ENCODE results near the gene KDM4C.
A peak's percentile ranks its signal among the peaks of the same experiment; 100 is the strongest.
"Not testable (repeated sequence)": the region's sequence is repeated elsewhere in the genome, so short reads cannot be mapped to it uniquely, and the experiment has no call there.

Gene KDM4C

DNA sequence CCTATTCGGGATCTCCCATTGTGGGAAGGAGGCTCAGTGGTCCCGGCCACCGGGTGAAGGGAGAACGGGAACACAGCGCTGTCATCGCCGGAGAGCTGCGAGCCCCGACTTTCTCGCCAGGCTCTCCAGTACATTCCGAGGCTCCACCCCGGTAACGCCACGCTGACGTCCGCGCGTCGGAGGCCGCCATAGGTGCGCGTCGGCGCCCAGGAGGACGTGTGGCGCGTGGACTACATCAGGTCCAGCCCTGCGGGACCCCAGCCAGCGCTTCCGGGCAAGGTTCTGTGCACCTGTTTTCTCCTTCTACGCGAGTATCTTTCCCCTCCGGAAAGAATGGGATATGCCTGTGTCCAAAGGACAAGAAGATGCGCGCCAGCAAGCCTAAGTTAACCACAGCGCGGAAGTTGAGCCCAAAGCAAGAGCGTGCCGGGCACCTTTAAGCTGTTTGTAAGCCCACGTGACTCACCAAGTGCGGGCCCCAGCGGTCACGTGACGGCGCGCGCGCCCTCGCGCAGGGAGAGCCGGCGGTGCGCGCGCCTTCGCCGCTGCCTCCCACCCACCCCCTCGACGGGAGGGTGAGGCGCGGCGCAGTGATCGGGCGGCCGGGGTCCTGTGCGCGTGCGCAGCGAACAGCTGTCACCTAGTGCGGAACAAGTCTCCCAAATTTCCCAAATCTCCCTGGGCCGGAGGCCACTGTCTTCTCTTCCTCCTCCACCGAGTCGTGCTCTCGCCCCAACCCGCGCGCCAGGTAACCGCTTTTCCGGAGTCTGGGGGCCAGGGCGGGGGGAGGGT lies at the start of gene KDM4C:
KDM4C (plus strand) TSS at position 518 of the 792 bp plus-strand sequence. CDS start 35,016 bp downstream, outside the sequence.
- ChIA-PET CTCF (no interaction called here), POLR2A (ENCODE audit: low non-redundant PET) (interaction anchor here (0.6 to 0.7 kb wide), 2 partner anchors 40 to 76 kb away, joined by 3 read pairs; no protein-coding TSS in a partner anchor)
- peak; percentile 95 for DNase-seq (ENCODE audit: low spot score)
- TF ChIP-seq, protein P1, sequence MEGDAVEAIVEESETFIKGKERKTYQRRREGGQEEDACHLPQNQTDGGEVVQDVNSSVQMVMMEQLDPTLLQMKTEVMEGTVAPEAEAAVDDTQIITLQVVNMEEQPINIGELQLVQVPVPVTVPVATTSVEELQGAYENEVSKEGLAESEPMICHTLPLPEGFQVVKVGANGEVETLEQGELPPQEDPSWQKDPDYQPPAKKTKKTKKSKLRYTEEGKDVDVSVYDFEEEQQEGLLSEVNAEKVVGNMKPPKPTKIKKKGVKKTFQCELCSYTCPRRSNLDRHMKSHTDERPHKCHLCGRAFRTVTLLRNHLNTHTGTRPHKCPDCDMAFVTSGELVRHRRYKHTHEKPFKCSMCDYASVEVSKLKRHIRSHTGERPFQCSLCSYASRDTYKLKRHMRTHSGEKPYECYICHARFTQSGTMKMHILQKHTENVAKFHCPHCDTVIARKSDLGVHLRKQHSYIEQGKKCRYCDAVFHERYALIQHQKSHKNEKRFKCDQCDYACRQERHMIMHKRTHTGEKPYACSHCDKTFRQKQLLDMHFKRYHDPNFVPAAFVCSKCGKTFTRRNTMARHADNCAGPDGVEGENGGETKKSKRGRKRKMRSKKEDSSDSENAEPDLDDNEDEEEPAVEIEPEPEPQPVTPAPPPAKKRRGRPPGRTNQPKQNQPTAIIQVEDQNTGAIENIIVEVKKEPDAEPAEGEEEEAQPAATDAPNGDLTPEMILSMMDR (conservative IDR thresholded peaks at IDR 0.05; ENCODE audit: low read depth): no peak
- peak within 1 kb of the TSS; percentile 95 for H3K27ac ChIP-seq

DNA sequence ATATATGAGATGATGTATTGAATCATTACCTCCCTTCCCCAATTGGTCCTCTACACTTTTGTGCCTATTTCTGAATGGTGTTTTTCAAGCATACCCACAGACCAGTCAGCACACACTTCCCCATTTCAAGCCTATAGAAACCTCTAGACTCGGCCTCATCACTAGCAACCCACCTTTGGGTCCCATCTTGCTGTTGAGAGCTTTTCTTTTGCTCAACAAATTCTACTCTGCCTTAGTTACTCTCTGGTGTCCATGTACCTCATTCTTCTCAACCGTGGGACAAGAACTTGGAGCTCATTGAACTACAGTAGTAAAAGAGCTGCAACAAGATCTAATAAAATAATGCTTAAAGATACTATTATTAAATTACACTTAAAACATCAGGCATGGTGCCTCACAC lies 49.0 kb upstream of the KDM4C start:
- ChIA-PET CTCF (no interaction called here), POLR2A (ENCODE audit: low non-redundant PET) (no interaction called here)
- no peak overlapping the region for H3K27ac ChIP-seq
- TF ChIP-seq, protein P1 (conservative IDR thresholded peaks at IDR 0.05; ENCODE audit: low read depth): no peak
- DNase-seq (ENCODE audit: low spot score): no peak

DNA sequence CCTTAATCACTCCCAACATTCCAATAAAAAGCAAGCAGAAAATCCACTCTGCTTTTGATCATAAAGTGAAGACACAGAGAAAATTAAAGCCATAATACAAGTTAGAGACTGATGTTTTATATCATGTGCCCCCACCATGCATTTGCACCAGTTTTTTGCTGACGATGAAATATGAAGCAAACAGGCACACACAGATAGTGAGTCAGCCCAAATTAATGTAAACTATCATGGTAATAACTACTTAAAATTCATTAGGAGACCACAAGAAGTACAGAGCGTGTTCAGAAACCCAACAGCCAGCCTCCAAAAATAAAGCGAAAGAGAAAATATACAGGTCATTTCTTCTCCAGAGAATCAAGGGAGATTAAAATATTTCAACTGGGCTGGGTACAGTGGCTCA lies 46.4 kb upstream of the KDM4C start:
- CTCF ChIA-PET: no interaction called here
- POLR2A ChIA-PET (ENCODE audit: low non-redundant PET): no interaction called here
- no peak for DNase-seq (ENCODE audit: low spot score)
- TF ChIP-seq, protein P1 (conservative IDR thresholded peaks at IDR 0.05; ENCODE audit: low read depth): no peak
- H3K27ac ChIP-seq: no peak overlapping the region

DNA sequence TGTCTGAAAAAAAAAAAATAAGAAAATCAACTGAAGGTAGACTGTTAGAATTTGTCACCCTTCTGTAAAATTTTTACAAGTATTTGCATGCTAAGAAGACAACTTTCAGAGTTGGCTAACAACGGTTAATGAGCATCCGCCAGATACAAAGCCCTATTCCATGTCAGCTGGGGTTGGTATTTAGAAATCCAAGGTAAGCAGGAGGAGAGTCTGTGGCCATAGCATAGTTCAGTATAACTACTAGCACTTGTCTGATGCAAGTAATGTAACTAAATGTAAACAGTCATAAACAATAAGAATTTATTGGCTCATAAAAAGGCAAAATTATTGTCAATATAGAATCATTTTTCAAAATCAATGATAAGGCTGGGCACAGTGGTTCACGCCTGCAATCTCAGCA lies 45.7 kb upstream of the KDM4C start:
- DNase-seq (ENCODE audit: low spot score): no peak
- no peak overlapping the region for H3K27ac ChIP-seq
- ChIA-PET CTCF (no interaction called here), POLR2A (ENCODE audit: low non-redundant PET) (no interaction called here)
- TF ChIP-seq, protein P1 (conservative IDR thresholded peaks at IDR 0.05; ENCODE audit: low read depth): no peak

DNA sequence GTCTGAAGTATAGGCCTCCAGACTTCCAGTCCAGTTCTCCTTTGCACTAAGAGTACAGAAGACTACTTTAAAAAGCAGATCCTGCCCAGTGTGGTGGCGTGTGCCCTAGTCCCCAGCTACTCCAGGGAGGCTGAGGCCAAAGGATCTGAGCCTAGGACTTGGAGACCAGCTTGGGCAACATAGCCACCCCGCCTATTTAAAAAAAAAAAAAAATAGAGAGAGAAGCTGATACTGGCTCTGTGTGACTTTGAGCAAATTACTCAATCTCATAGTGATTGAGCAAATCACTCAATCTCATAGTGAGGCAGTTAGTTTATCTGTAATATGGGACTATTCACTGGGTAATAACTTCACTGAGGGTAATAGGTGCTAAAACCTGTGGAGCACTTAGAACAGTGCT lies 43.6 kb upstream of the KDM4C start:
- CTCF ChIA-PET: no interaction called here
- no peak overlapping the region for H3K27ac ChIP-seq
- TF ChIP-seq, protein P1 (conservative IDR thresholded peaks at IDR 0.05; ENCODE audit: low read depth): no peak
- POLR2A ChIA-PET (ENCODE audit: low non-redundant PET): no interaction called here
- DNase-seq (ENCODE audit: low spot score): no peak

DNA sequence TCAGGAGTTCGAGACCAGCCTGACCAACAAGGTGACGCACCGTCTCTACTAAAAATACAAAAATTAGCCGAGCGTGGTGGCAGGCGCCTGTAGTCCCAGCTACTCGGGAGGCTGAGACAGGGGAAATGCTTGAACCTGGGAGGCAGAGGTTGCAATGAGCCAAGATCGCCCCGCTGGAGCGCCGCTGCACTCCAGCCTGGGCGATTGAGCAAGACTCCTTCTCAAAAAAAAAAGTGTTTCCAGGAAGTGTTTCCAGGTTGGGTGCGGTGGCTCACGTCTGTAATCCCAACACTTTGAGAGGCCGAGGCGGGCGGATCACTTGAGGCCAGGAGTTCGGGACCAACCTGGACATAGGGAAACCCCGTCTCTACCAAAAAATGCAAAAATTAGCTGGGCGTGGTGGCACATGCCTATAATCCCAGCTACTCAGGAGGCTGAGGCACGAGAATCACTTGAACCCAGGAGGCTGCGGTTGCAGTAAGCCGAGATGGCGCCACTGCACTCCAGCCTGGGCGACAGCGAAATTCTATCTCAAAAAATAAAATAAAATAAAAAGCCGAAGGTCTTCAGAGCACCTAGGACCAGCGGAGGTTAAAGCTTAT lies 42.5 kb upstream of the KDM4C start:
- DNase-seq (ENCODE audit: low spot score); H3K27ac ChIP-seq; CTCF ChIA-PET: not testable (repeated sequence)
- POLR2A ChIA-PET (ENCODE audit: low non-redundant PET): interaction anchor here (0.6 kb wide), 1 partner anchor 33 kb away, joined by 7 read pairs; no protein-coding TSS in a partner anchor
